HL-60 (cell line): ENCODE results near the gene CDK6.

Experiments used
- DNase-seq, 2 experiments: peaks; one replicate each; pipeline ENCODE4 v3.0.0-alpha.2; 2010 to 2020; ENCODE audit warnings: low read depth in 1 of 2, low spot score in 1 of 2
- H3K27ac ChIP-seq: fragments of 250-450 bp; sonication (Bioruptor Pico); replicated peaks from 2 replicates; pipeline ENCODE4 v1.5.1; 2020; ENCODE audit warnings: mild to moderate bottlenecking, moderate library complexity
- H3K27me3 ChIP-seq: fragments of 250-450 bp; sonication (Bioruptor Pico); 2 replicates; pipeline ENCODE4 v1.5.1; 2021; ENCODE audit warnings: mild to moderate bottlenecking, moderate library complexity; ENCODE audit not compliant: insufficient read depth, poor library complexity, severe bottlenecking
- H3K4me3 ChIP-seq: replicated peaks from 2 replicates; pipeline ENCODE4 v1.5.1; 2011; ENCODE audit warnings: mild to moderate bottlenecking, control low read depth, low read length; ENCODE audit not compliant: insufficient read depth
- GABPA ChIP-seq: IDR thresholded peaks from 2 replicates; pipeline ENCODE4 v1.6.1; 2012; ENCODE audit warnings: low read depth
- POLR2AphosphoS5 ChIP-seq: IDR thresholded peaks from 2 replicates; pipeline ENCODE4 v1.6.1; 2012; ENCODE audit warnings: low read depth
- SPI1 ChIP-seq: IDR thresholded peaks from 2 replicates; pipeline ENCODE4 v1.6.1; 2012; ENCODE audit warnings: low read depth, mild to moderate bottlenecking, borderline replicate concordance
- TF ChIP-seq, protein P1 (sequence below): IDR thresholded peaks from one replicate; pipeline ENCODE4 v1.5.1; 2011; ENCODE audit warnings: low read length, control low read depth, inconsistent platforms; ENCODE audit not compliant: insufficient read depth
- TF ChIP-seq, protein P2 (sequence below): IDR thresholded peaks from 2 replicates; pipeline ENCODE4 v1.6.1; 2012; ENCODE audit warnings: low read depth; ENCODE audit not compliant: insufficient replicate concordance

The CDK6 gene

DNA sequence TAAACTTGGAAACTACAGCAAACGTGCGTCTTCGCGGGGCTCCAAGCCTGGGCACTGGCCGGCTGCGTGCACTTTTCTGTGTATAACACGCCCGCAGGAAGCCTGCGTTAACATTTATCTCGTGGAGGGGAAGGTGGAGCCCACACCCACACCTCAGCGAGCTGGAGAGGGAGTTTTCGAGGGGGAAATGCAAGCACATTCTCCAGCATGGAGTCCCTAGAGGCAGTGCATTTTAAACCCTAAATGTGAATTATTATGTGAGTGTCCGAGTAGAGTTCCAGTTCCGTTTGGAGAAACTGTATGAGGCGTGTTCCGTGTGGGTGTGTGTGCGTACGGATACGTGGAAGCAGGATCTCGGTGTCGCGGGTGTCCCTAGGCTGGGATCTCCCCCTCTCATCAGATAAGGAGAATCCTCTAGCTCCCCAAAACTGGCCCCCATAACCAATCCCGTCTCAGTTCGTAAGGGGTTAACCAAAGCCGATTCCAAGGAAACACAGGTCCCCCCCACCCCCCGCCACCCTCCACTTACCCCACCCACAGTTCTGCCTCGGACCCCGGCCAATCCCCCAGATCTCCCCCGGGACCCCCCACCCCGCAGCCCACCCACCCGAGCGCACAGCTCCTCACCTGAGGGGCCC is 403 bp downstream of the CDK6 start:
- H3K4me3 ChIP-seq, result peak overlapping the region; percentile 91
- peak; percentile 33; the same call in 1 of the 2 replicates for TF ChIP-seq POLR2AphosphoS5
- TF ChIP-seq, protein P1, sequence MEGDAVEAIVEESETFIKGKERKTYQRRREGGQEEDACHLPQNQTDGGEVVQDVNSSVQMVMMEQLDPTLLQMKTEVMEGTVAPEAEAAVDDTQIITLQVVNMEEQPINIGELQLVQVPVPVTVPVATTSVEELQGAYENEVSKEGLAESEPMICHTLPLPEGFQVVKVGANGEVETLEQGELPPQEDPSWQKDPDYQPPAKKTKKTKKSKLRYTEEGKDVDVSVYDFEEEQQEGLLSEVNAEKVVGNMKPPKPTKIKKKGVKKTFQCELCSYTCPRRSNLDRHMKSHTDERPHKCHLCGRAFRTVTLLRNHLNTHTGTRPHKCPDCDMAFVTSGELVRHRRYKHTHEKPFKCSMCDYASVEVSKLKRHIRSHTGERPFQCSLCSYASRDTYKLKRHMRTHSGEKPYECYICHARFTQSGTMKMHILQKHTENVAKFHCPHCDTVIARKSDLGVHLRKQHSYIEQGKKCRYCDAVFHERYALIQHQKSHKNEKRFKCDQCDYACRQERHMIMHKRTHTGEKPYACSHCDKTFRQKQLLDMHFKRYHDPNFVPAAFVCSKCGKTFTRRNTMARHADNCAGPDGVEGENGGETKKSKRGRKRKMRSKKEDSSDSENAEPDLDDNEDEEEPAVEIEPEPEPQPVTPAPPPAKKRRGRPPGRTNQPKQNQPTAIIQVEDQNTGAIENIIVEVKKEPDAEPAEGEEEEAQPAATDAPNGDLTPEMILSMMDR, result no peak
- H3K27ac ChIP-seq, result peak overlapping the region; percentile 90
- peak in 1 of 2 experiments; percentile 41 for DNase-seq
- H3K27me3 ChIP-seq, result no peaks in the 10 kb centered on the region

DNA sequence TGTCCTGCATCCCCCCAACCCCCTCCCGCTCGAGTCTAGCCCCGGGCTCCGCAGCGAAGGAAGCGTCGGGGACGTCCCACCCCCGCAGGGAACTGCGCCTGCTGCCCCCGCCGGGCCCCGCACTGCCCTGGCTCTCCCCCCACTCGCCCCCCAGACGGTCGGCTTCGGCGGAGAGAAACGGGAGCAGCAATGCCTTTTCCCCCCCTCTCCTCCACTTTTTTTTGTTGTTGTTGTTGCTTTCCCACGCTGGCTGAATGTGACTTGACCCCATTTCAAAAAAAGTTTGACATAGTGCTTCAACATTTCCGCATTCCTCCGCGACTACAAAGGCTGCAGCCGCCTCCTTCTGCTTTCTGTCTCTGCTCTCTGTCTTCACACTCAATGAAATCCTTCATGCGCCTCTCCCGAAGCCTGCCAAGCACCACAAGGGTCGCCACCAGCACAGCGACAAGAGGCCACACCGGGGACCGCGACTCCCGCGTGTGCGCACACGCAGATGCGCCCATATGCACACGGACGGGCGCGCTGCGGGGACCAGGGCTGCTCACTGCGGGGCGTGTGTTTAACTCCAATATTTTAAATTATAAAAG is 1.0 kb downstream of the CDK6 start:
- peak in 1 of 2 experiments; percentile 78 for DNase-seq
- Histone ChIP-seq H3K27me3 (no peaks in the 10 kb centered on the region), H3K27ac (peak overlapping the region; percentile 90), H3K4me3 (peak overlapping the region; percentile 91)
- TF ChIP-seq SPI1 (peak; percentile 47; the same call in 1 of the 2 replicates), POLR2AphosphoS5 (peak; percentile 80)
- TF ChIP-seq, protein P2, sequence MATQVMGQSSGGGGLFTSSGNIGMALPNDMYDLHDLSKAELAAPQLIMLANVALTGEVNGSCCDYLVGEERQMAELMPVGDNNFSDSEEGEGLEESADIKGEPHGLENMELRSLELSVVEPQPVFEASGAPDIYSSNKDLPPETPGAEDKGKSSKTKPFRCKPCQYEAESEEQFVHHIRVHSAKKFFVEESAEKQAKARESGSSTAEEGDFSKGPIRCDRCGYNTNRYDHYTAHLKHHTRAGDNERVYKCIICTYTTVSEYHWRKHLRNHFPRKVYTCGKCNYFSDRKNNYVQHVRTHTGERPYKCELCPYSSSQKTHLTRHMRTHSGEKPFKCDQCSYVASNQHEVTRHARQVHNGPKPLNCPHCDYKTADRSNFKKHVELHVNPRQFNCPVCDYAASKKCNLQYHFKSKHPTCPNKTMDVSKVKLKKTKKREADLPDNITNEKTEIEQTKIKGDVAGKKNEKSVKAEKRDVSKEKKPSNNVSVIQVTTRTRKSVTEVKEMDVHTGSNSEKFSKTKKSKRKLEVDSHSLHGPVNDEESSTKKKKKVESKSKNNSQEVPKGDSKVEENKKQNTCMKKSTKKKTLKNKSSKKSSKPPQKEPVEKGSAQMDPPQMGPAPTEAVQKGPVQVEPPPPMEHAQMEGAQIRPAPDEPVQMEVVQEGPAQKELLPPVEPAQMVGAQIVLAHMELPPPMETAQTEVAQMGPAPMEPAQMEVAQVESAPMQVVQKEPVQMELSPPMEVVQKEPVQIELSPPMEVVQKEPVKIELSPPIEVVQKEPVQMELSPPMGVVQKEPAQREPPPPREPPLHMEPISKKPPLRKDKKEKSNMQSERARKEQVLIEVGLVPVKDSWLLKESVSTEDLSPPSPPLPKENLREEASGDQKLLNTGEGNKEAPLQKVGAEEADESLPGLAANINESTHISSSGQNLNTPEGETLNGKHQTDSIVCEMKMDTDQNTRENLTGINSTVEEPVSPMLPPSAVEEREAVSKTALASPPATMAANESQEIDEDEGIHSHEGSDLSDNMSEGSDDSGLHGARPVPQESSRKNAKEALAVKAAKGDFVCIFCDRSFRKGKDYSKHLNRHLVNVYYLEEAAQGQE, result no peak

DNA sequence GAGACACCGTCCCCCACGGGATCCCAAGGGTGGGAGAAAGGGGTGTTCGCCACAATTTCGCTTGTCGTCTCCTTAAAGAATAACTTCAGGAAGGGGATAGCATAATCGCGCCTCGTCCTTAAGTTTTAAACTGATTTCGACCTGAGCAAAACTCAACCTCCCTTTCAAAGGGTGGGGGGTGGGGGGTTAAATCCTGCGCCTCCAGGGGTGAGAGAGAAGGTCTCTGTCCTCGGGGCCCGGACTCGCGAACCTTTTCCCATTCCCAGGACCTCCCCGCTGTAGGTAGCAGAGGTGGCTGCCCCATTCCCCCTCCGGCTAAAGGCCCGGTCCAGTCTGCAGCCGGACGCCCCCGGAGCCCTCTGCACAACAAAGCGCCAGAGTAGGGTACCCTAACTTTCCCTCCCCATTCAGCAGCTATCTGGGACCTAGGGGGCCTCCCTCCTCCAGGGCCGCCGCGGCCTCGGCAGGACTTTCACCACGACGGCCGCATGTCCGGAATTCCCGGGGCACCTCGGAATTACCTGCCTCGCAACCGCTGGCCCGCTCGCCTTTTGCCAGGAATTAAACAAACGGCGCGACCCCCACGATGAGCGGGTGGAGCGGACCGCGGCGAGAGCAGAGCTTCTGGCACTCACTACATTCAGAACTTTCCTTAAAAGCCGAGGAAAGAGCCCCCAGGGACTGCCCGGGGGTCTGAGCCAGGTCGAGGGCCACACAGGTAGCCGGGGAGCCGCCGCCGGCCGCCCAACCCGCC is 1.7 kb downstream of the CDK6 start:
- TF ChIP-seq POLR2AphosphoS5 (no peak), SPI1 (no peak), GABPA (no peak)
- TF ChIP-seq, protein P2, result no peak
- TF ChIP-seq, protein P1, result no peak
- no peak for DNase-seq
- H3K27ac ChIP-seq, result peak overlapping the region; percentile 90
- H3K27me3 ChIP-seq, result no peaks in the 10 kb centered on the region
- peak overlapping the region; percentile 91 for H3K4me3 ChIP-seq
